ENCODE results near the gene TTYH1. TPM values are rescaled to one million over a fixed set of nuclear protein-coding genes. Genes with fewer than 3 reads are reported as not detected.

Gene TTYH1
- polyA plus RNA-seq, 1 experiment: not detected

GRCh38 chr19:54433697-54434096, 18.4 kb downstream of the TTYH1 start:
- H3K4me3 ChIP-seq (ENCODE audit: low read depth, low read length): no peak overlapping the region
- POLR2A ChIA-PET: interaction anchor here (1.2 kb wide), 1 partner anchor 15 kb away, joined by 4 read pairs; the partner anchor contains the start of gene LENG8
- no peaks in the 10 kb centered on the region for H3K9me3 ChIP-seq (ENCODE audit: control insufficient read depth, insufficient read depth, low read length)
- TF ChIP-seq CTCF (IDR thresholded peaks at IDR 0.05; ENCODE audit: low read depth, low read length): no peak
- peaks cover 12% of the 10 kb centered on the region for H3K27me3 ChIP-seq (ENCODE audit: control insufficient read depth, insufficient read depth, low read length)
- no peak overlapping the region for H3K27ac ChIP-seq (ENCODE audit: low read depth, low read length)
- CTCF ChIA-PET: no interaction called here
- DNase-seq (ENCODE audit: low read depth, low spot score): no peak

- no peak for DNase-seq (ENCODE audit: low read depth, low spot score)
- Histone ChIP-seq H3K27me3 (ENCODE audit: control insufficient read depth, insufficient read depth, low read length) (peaks cover 9% of the 10 kb centered on the region), H3K27ac (ENCODE audit: low read depth, low read length) (no peak overlapping the region), H3K4me3 (ENCODE audit: low read depth, low read length) (no peak overlapping the region), H3K9me3 (ENCODE audit: control insufficient read depth, insufficient read depth, low read length) (no peaks in the 10 kb centered on the region)
- ChIA-PET POLR2A (interaction anchor here (1.2 to 2.7 kb wide), 2 partner anchors 14 to 15 kb away, joined by 4 to 14 read pairs; partner anchors contain the start of gene LENG8), CTCF (no interaction called here)
- no peak for TF ChIP-seq CTCF (IDR thresholded peaks at IDR 0.05; ENCODE audit: low read depth, low read length)
Measured at GRCh38 chr19:54434112-54434872, 19.0 kb downstream of the TTYH1 start.

GRCh38 chr19:54434873-54435214, 19.6 kb downstream of the TTYH1 start:
- H3K4me3 ChIP-seq (ENCODE audit: low read depth, low read length): no peak overlapping the region
- peaks cover 4% of the 10 kb centered on the region for H3K27me3 ChIP-seq (ENCODE audit: control insufficient read depth, insufficient read depth, low read length)
- TF ChIP-seq CTCF (IDR thresholded peaks at IDR 0.05; ENCODE audit: low read depth, low read length): no peak
- no peaks in the 10 kb centered on the region for H3K9me3 ChIP-seq (ENCODE audit: control insufficient read depth, insufficient read depth, low read length)
- no peak for DNase-seq (ENCODE audit: low read depth, low spot score)
- CTCF ChIA-PET: no interaction called here
- POLR2A ChIA-PET: interaction anchor here (2.7 kb wide), 1 partner anchor 14 kb away, joined by 14 read pairs; the partner anchor contains the start of gene LENG8
- no peak overlapping the region for H3K27ac ChIP-seq (ENCODE audit: low read depth, low read length)

- no peaks in the 10 kb centered on the region for H3K9me3 ChIP-seq (ENCODE audit: control insufficient read depth, insufficient read depth, low read length)
- no peak for TF ChIP-seq CTCF (IDR thresholded peaks at IDR 0.05; ENCODE audit: low read depth, low read length)
- no peak overlapping the region for H3K4me3 ChIP-seq (ENCODE audit: low read depth, low read length)
- CTCF ChIA-PET: no interaction called here
- DNase-seq (ENCODE audit: low read depth, low spot score): no peak
- no peak overlapping the region for H3K27ac ChIP-seq (ENCODE audit: low read depth, low read length)
- POLR2A ChIA-PET: interaction anchor here (0.5 to 2.7 kb wide), 2 partner anchors 9 to 13 kb away, joined by 9 to 14 read pairs; partner anchors contain the start of gene LENG8
- no peaks in the 10 kb centered on the region for H3K27me3 ChIP-seq (ENCODE audit: control insufficient read depth, insufficient read depth, low read length)
Measured at GRCh38 chr19:54435551-54436016, 20.3 kb downstream of the TTYH1 start.

- no peak for DNase-seq (ENCODE audit: low read depth, low spot score)
- CTCF ChIA-PET: no interaction called here
- Histone ChIP-seq H3K27ac (ENCODE audit: low read depth, low read length) (no peak overlapping the region), H3K27me3 (ENCODE audit: control insufficient read depth, insufficient read depth, low read length) (no peaks in the 10 kb centered on the region), H3K4me3 (ENCODE audit: low read depth, low read length) (no peak overlapping the region), H3K9me3 (ENCODE audit: control insufficient read depth, insufficient read depth, low read length) (no peaks in the 10 kb centered on the region)
- POLR2A ChIA-PET: interaction anchor here (0.5 to 2.7 kb wide), 2 partner anchors 8 to 12 kb away, joined by 9 to 14 read pairs; partner anchors contain the start of gene LENG8
- TF ChIP-seq CTCF (IDR thresholded peaks at IDR 0.05; ENCODE audit: low read depth, low read length): peak; percentile 20; the same call in 1 of the 2 replicates
Measured at GRCh38 chr19:54436031-54436523, 20.8 kb downstream of the TTYH1 start.

All from AG04450 (cell line).